ENCODE measurements around the gene HSPB9. TPM values are rescaled to one million over a fixed set of nuclear protein-coding genes. Genes with fewer than 3 reads are reported as not detected.

HSPB9 gene
- total and polyA plus RNA-seq, 4 donors, result 0.03 to 0.20 (median 0.18) TPM; not detected in 1

GRCh38 chr17:42135151-42135550 is 12.5 kb downstream of the HSPB9 start:
- ATAC-seq (ENCODE audit: insufficient read depth, low FRiP score) (no peak), DNase-seq (no peak)
- Histone ChIP-seq H3K4me1 (ENCODE audit: control insufficient read depth in 5 of 5, insufficient read depth in 5 of 5, low read length in 5 of 5) (peaks cover 20 to 49% (median 36%) of the 10 kb centered on the region in 5 donors), H3K27me3 (ENCODE audit: control insufficient read depth in 3 of 3, insufficient read depth in 3 of 3, low read length in 2 of 3) (no peaks in the 10 kb centered on the region), H3K36me3 (ENCODE audit: control insufficient read depth in 4 of 4, insufficient read depth in 4 of 4, low read length in 4 of 4) (peaks cover 0 to 8% (median 1%) of the 10 kb centered on the region in 4 donors), H3K4me3 (no peak overlapping the region), H3K9me3 (ENCODE audit: control insufficient read depth in 4 of 4, insufficient read depth in 3 of 4, low read length in 3 of 4) (no peaks in the 10 kb centered on the region), H3K27ac (ENCODE audit: low read depth in 1 of 2, low read length in 1 of 2) (peak overlapping the region; percentile 86 to 90), H3K9ac (ENCODE audit: insufficient read depth in 1 of 2, low read length in 2 of 2) (no peak overlapping the region)
- WGBS, 2 donors, result 69 to 79% methylated on average over 6 of the region's 6 CpGs
- TF ChIP-seq, protein P1, sequence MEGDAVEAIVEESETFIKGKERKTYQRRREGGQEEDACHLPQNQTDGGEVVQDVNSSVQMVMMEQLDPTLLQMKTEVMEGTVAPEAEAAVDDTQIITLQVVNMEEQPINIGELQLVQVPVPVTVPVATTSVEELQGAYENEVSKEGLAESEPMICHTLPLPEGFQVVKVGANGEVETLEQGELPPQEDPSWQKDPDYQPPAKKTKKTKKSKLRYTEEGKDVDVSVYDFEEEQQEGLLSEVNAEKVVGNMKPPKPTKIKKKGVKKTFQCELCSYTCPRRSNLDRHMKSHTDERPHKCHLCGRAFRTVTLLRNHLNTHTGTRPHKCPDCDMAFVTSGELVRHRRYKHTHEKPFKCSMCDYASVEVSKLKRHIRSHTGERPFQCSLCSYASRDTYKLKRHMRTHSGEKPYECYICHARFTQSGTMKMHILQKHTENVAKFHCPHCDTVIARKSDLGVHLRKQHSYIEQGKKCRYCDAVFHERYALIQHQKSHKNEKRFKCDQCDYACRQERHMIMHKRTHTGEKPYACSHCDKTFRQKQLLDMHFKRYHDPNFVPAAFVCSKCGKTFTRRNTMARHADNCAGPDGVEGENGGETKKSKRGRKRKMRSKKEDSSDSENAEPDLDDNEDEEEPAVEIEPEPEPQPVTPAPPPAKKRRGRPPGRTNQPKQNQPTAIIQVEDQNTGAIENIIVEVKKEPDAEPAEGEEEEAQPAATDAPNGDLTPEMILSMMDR (IDR thresholded peaks at IDR 0.05; ENCODE audit: control extremely low read depth, extremely low read depth), result no peak

- Histone ChIP-seq H3K9ac (ENCODE audit: insufficient read depth in 1 of 2, low read length in 2 of 2) (no peak overlapping the region), H3K9me3 (ENCODE audit: control insufficient read depth in 4 of 4, insufficient read depth in 3 of 4, low read length in 3 of 4) (no peaks in the 10 kb centered on the region), H3K4me3 (no peak overlapping the region), H3K27me3 (ENCODE audit: control insufficient read depth in 3 of 3, insufficient read depth in 3 of 3, low read length in 2 of 3) (no peaks in the 10 kb centered on the region), H3K27ac (ENCODE audit: low read depth in 1 of 2, low read length in 1 of 2) (peak overlapping the region; percentile 86 to 90), H3K36me3 (ENCODE audit: control insufficient read depth in 4 of 4, insufficient read depth in 4 of 4, low read length in 4 of 4) (peaks cover 0 to 2% (median under 1%) of the 10 kb centered on the region in 4 donors), H3K4me1 (ENCODE audit: control insufficient read depth in 5 of 5, insufficient read depth in 5 of 5, low read length in 5 of 5) (peaks cover 20 to 44% (median 31%) of the 10 kb centered on the region in 5 donors)
- TF ChIP-seq, protein P1 (IDR thresholded peaks at IDR 0.05; ENCODE audit: control extremely low read depth, extremely low read depth), result no peak
- ATAC-seq (ENCODE audit: insufficient read depth, low FRiP score), result peak; percentile 84
- DNase-seq, result peak; percentile 51 to 87 (median 63)
- 33 to 37% methylated on average over 15 of the region's 15 CpGs for WGBS, 2 donors
Measured at GRCh38 chr17:42135664-42136653, 13.4 kb downstream of the HSPB9 start.

GRCh38 chr17:42136654-42137051 is 14.0 kb downstream of the HSPB9 start:
- no peak for ATAC-seq (ENCODE audit: insufficient read depth, low FRiP score)
- peaks cover 20 to 44% (median 36%) of the 10 kb centered on the region in 5 donors for H3K4me1 ChIP-seq (ENCODE audit: control insufficient read depth in 5 of 5, insufficient read depth in 5 of 5, low read length in 5 of 5)
- H3K9me3 ChIP-seq (ENCODE audit: control insufficient read depth in 4 of 4, insufficient read depth in 3 of 4, low read length in 3 of 4), result no peaks in the 10 kb centered on the region
- no peak overlapping the region for H3K4me3 ChIP-seq
- H3K9ac ChIP-seq (ENCODE audit: insufficient read depth in 1 of 2, low read length in 2 of 2), result no peak overlapping the region
- TF ChIP-seq, protein P1 (IDR thresholded peaks at IDR 0.05; ENCODE audit: control extremely low read depth, extremely low read depth), result no peak
- H3K27me3 ChIP-seq (ENCODE audit: control insufficient read depth in 3 of 3, insufficient read depth in 3 of 3, low read length in 2 of 3), result no peaks in the 10 kb centered on the region
- DNase-seq, result no peak
- WGBS, 2 donors, result 78 to 88% methylated on average over 3 of the region's 3 CpGs
- peak overlapping the region; percentile 78 to 86 for H3K27ac ChIP-seq (ENCODE audit: low read depth in 1 of 2, low read length in 1 of 2)
- peaks cover 0 to 8% (median 1%) of the 10 kb centered on the region in 4 donors for H3K36me3 ChIP-seq (ENCODE audit: control insufficient read depth in 4 of 4, insufficient read depth in 4 of 4, low read length in 4 of 4)

All from lung (tissue), 12 donors.